ENCODE results near the gene CTIF.
"Not testable (repeated sequence)": the region's sequence is repeated elsewhere in the genome, so short reads cannot be mapped to it uniquely, and the experiment has no call there.

Gene CTIF

DNA sequence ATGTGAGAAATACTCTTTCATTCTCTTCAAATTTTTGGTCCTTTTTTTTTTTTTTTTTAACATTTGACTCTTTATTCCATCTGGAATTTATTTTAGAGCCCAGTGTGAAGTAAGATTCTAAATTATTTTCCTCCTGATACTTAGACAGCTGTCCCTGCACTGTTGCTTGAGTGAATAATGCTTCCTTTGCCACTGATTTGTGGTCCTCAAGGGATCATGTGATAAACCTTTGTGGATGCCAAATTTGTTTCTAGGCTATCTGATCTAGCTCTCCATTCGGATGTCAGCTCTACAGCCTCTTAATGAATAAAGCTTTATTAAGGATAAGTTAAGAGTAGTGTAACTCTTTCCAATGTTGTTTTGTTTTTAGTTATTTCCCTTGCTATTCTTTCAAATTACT, 269.6 kb downstream of the CTIF start:
- Histone ChIP-seq H3K27me3 (no peaks in the 10 kb centered on the region), H3K9me3 (no peaks in the 10 kb centered on the region), H3K4me1 (ENCODE audit: control insufficient read depth in 1 of 2, insufficient read depth in 1 of 2, low read depth in 1 of 2, low read length in 1 of 2) (no peaks in the 10 kb centered on the region), H3K27ac (no peak overlapping the region), H3K4me3 (ENCODE audit: low read depth in 1 of 2, low read length in 1 of 2) (no peak overlapping the region), H3K36me3 (no peaks in the 10 kb centered on the region)
- TF ChIP-seq, protein P1, sequence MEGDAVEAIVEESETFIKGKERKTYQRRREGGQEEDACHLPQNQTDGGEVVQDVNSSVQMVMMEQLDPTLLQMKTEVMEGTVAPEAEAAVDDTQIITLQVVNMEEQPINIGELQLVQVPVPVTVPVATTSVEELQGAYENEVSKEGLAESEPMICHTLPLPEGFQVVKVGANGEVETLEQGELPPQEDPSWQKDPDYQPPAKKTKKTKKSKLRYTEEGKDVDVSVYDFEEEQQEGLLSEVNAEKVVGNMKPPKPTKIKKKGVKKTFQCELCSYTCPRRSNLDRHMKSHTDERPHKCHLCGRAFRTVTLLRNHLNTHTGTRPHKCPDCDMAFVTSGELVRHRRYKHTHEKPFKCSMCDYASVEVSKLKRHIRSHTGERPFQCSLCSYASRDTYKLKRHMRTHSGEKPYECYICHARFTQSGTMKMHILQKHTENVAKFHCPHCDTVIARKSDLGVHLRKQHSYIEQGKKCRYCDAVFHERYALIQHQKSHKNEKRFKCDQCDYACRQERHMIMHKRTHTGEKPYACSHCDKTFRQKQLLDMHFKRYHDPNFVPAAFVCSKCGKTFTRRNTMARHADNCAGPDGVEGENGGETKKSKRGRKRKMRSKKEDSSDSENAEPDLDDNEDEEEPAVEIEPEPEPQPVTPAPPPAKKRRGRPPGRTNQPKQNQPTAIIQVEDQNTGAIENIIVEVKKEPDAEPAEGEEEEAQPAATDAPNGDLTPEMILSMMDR (IDR thresholded peaks at IDR 0.05) = no peak

DNA sequence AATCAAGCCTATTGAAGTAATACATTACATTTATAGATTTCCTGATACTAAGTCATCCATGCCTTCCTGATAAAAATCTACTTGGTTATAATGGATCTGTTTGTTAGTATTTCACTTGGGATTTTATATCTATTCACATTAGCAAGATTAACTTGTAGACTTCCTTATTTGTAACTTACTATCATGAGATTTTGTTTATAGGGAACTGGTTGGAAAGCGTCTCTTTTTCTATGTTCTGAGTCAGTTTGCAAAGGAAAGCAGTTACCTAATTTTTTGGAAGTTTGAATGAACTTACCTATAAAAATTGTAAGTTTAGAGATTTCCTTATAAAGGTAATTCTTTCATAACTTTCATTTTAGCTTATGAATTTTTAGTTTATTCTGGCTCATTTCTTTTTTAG, 270.5 kb downstream of the CTIF start:
- Histone ChIP-seq H3K4me1 (ENCODE audit: control insufficient read depth in 1 of 2, insufficient read depth in 1 of 2, low read depth in 1 of 2, low read length in 1 of 2) (peaks cover 5 to 8% of the 10 kb centered on the region in 2 experiments), H3K27me3 (no peaks in the 10 kb centered on the region), H3K9me3 (no peaks in the 10 kb centered on the region), H3K27ac (no peak overlapping the region), H3K36me3 (no peaks in the 10 kb centered on the region), H3K4me3 (ENCODE audit: low read depth in 1 of 2, low read length in 1 of 2) (no peak overlapping the region)
- TF ChIP-seq, protein P1 (IDR thresholded peaks at IDR 0.05) = no peak

DNA sequence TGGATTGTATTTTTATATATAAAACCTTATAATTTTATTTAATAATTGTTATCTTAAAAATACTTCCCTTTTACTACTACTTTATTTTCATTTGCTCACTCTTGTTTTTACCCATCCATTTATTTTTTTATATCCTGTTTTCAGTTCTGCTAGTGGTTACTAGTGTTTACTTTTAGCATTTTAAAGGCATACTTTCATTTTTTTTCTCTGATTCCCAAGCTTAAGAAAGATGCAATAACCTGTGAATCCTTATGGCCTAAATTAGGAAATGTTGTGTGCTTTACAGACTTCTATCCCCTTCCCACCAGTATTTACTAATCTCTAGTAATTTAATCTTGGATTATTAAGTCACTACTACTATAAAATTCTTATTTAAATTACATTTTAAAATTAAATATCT, 272.0 kb downstream of the CTIF start:
- Histone ChIP-seq H3K36me3 (no peaks in the 10 kb centered on the region), H3K9me3 (no peaks in the 10 kb centered on the region), H3K27me3 (no peaks in the 10 kb centered on the region), H3K4me3 (ENCODE audit: low read depth in 1 of 2, low read length in 1 of 2) (no peak overlapping the region), H3K27ac (no peak overlapping the region), H3K4me1 (ENCODE audit: control insufficient read depth in 1 of 2, insufficient read depth in 1 of 2, low read depth in 1 of 2, low read length in 1 of 2) (peaks cover 7 to 10% of the 10 kb centered on the region in 2 experiments)
- TF ChIP-seq, protein P1 (IDR thresholded peaks at IDR 0.05) = no peak

DNA sequence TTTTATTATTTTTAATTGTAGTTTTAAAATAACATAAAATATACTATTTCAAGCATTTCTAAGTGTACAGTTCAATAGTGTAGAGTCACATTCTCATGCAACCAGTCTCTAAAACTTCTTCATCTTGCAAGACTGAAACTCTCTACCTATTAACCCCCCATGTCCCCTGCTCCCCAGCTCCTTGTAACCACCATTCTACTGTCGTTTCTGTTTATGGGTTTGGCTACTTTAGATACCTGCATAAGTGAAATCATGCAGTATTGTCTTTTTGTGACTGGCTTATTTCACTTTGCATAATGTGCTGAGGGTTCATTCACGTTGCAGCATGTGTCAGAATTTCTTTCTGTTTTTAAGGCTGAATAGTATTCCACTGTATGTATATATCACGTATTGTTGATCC, 272.6 kb downstream of the CTIF start:
- H3K4me3 ChIP-seq (ENCODE audit: low read depth in 1 of 2, low read length in 1 of 2) = no peak overlapping the region
- H3K27ac ChIP-seq = no peak overlapping the region
- no peaks in the 10 kb centered on the region for H3K27me3 ChIP-seq
- H3K4me1 ChIP-seq (ENCODE audit: control insufficient read depth in 1 of 2, insufficient read depth in 1 of 2, low read depth in 1 of 2, low read length in 1 of 2) = peaks cover 7 to 10% of the 10 kb centered on the region in 2 experiments
- H3K36me3 ChIP-seq = no peaks in the 10 kb centered on the region
- no peaks in the 10 kb centered on the region for H3K9me3 ChIP-seq
- TF ChIP-seq, protein P1 (IDR thresholded peaks at IDR 0.05) = no peak

DNA sequence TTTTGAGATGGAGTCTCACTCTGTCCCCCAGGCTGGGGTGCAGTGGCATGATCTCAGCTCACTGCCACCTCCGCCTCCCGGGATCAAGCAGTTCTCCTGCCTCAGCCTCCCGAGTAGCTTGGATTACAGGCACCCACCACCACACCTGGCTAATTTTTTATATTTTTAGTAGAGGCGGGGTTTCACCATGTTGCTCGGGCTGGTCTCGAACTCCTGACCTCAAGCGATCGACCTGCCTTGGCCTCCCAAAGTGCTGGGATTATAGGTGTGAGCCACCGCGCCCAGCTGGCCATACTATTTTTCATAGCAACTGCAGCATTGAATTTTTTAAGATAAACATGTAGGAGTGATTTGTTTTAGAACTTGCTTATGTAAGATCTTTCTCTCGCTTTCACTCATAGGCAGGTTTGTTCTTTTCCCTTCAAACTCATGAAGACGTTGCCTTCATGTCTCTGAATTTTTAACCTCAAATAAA, 273.2 kb downstream of the CTIF start:
- H3K4me1 ChIP-seq (ENCODE audit: control insufficient read depth in 1 of 2, insufficient read depth in 1 of 2, low read depth in 1 of 2, low read length in 1 of 2) = peaks cover 7 to 10% of the 10 kb centered on the region in 2 experiments
- not testable (repeated sequence) for H3K27ac ChIP-seq, H3K9me3 ChIP-seq

DNA sequence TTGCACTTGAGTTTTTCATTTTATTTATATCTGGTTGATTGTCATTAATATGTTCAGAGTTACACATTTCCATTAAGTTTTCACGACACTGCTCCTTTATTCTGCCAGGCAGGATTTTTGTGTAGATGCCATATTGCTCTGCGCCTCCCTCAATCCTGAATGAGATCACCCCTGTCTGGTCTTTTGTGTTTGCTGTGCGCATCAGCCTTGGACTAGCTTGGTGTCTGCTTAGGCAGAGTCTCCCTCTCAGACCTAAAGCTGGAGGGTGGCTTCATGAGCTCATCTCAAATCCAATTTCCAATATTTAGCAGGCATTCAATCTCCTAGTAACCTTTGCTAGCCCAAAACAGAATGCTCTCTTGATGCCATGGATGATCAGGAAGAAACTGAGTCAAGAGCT, 274.5 kb downstream of the CTIF start:
- Histone ChIP-seq H3K9me3 (no peaks in the 10 kb centered on the region), H3K4me3 (ENCODE audit: low read depth in 1 of 2, low read length in 1 of 2) (no peak overlapping the region), H3K4me1 (ENCODE audit: control insufficient read depth in 1 of 2, insufficient read depth in 1 of 2, low read depth in 1 of 2, low read length in 1 of 2) (peaks cover 7 to 10% of the 10 kb centered on the region in 2 experiments), H3K27ac (no peak overlapping the region), H3K27me3 (no peaks in the 10 kb centered on the region), H3K36me3 (no peaks in the 10 kb centered on the region)
- TF ChIP-seq, protein P1 (IDR thresholded peaks at IDR 0.05) = no peak

More for the DNA sequence above, 273.2 kb downstream of the CTIF start:
- not testable (repeated sequence) for H3K36me3 ChIP-seq; H3K4me3 ChIP-seq (ENCODE audit: low read depth in 1 of 2, low read length in 1 of 2); H3K27me3 ChIP-seq
